NCI-H526 (cell line): ENCODE results near the gene AIMP2.
A peak's percentile ranks its signal among the peaks of the same experiment; 100 is the strongest.
"Not testable (repeated sequence)": the region's sequence is repeated elsewhere in the genome, so short reads cannot be mapped to it uniquely, and the experiment has no call there.

Experiments
- DNase-seq, 2 experiments: peaks; one replicate each; lab custom pipeline; 2025; lab: John Stamatoyannopoulos, UW

The AIMP2 gene

DNA sequence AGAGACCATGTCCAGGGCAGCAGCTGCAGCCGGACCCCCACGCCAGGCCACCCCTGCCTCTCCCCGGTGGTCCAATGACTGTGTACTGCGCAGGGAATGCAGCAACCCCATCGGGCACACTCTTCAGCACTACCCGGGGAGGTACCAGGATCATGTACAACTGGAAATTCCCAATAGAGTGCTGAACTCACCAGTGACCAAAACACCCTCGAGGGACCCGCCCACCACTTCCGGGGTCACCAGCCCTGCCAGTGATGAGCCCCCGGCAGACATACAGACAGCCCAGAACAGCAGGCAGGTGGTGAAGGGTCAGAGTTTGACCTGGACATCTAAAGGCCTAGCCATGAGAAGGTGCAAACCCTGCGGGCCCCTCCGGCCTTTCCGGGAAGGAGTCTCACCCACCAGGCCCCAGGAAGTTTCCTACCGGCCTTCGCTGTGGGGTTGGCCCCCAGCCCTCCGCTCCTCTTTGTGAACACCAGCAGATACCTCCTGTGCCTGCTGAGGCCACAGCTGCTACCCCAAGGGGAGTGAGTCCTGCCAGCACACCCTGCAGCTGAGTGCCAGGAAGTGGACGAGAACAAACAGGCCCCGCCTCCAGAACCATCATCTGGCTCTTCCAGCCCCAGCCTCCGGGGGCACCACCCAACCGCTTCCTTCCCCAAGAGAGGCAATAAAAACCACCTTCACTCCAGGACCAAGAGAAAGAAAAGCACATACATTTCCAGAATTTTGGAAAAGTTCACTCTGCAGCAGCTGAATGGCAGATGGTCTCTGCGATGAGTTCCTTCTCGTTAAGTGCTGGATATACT is 17.1 kb downstream of the AIMP2 start:
- DNase-seq, result peak in 1 of 2 experiments; percentile 17

DNA sequence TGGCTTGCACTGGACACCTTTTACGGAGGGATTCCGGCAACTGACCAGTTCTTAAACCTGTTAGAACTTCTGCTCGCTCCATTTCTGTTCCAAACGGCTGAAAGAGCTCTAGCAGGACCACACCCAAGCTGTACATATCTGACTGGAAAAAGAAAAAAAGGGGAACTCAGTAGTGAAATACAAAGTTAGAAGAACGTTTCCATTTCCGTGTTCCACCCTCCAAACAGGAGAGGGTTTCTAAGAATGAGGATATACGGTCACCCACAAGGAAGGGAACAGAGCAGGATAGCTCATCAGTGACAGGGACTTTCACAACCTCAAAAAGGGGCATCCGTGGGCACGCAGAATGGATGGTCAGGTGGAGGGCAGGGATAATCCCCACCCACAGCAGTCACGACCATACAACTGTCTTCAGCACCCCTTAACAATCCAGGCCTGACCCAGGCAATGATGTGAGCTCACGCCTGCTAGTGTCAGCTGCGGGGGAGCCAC is 17.8 kb downstream of the AIMP2 start:
- DNase-seq, result no peak

DNA sequence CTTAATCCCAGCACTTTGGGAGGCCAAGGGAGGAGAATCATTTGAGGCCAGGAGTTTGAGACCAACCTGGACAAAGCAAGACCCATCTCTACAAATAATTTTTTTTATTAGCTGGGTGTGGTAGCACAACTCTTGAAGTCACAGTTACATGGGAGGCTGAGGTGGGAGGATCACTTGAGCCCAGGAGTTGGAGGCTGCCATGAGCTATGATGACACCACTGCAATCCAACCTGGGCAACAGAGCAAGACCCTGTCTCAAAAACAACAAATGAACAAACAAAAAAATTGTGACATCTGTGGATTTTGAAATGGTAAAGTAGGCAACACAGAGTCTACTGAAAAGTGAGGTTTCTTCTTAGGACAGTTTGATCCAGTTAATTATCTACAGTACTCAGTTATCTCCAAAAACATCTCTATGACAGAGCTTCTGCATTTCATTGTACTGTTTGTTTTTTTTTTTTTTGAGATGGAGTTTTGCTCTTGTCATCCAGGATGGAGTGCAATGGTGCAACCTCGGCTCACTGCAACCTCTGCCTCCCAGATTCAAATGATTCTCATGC is 18.8 kb downstream of the AIMP2 start:
- DNase-seq, result no peak

DNA sequence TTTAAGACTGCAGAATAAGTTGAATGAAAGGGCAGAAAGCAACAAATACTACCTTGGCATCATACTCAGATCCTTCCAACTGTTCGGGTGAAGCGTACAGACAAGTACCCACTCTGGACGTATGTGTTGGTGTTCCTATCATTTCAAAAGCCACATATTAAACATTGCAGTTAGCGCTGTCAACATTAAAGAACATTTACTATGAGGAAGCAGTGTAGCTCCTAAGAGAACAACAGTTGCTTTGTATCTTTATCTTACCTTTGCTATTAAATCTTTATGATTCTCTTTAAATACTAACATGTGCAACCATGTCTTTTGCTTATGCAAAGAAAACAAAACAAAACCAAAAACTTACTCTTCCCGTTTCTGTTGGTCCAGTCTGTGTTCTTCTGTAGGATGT is 19.5 kb downstream of the AIMP2 start:
- peak; percentile 19 to 41 for DNase-seq

DNA sequence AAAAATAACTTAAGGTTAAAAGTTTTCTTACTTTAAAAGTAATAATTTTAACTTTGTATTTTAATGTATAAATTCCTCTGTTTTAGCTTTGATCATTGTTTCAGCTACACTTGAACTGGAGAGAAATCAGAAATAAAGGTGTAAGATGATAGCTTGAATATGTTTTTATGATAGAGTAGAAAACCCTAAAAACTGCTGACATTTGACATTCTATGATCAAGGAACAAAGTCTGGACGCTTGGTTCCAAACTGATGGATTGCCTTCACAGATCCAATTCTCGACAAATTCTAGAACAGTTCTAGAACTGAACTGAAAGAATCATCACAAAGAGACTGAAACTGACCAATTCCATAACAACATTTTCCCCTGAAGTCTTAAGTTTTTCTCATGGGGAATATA is 21.9 kb downstream of the AIMP2 start, which contains the start of gene ANKRD61:
Gene ANKRD61, plus strand, starts transcription at position 389 of the 400 bp plus-strand sequence. Its CDS starts 0 bp downstream, at position 389.
- no peak for DNase-seq

DNA sequence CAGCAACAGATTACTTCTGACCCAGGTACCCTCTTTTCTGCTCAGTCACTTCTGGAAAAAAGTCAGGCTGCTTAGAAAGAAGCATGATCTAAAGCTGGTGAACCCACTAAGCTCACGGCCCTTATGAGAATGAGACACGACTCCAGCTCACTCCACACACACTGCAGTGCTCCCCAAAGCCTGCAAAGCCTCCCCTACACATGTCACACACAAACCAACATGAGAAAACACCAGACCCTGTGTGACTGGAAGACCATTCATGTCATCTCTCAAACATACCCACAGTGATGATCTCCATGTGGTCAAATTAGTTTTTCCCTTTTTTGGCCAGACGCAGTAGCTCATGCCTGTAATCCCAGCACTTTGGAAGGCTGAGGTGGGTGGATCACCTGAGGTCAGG is 22.5 kb downstream of the AIMP2 start:
- DNase-seq, result no peak

GRCh38 chr7:6032167-6032566 is 23.1 kb downstream of the AIMP2 start:
- no peak for DNase-seq

GRCh38 chr7:6032641-6033040 is 23.6 kb downstream of the AIMP2 start:
- no peak for DNase-seq

DNA sequence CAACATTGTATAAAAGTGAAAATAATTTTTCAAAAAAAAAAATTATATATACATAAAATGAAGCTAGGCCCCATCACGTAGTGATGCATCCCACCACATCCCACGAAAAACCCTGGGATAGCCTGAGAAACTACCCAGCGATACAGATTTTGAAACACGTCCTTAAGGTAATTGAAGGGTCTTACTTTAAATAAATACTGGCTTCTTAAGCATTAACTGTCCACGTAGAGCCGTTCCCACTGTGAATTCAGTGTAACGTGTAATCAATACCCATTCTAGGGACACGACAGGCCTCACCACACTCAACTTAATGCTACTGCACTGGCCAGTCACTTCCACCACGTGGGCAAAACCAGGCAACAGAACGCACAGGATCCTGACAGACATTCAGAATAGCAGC is 26.1 kb downstream of the AIMP2 start:
- no peak for DNase-seq

GRCh38 chr7:6035686-6036085 is 26.6 kb downstream of the AIMP2 start:
- no peak for DNase-seq

DNA sequence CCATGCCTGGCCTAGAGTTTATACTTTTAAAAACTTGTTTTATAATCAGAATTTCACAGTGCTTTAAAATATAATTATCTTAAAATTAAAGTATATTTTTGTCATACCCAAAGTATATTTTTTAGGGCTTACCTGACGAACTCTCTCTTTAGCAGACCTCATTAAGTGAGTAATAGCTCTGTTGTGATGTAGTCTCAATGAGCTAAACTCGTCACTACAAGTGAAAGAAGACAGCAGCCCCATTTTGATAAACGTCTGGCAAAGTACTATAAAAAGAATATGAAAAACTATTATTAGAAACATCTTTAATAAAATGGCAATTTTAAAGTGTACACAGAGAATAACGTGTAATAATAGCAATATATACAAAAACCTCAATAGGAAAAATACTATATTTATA is 40.7 kb downstream of the AIMP2 start:
- no peak for DNase-seq

DNA sequence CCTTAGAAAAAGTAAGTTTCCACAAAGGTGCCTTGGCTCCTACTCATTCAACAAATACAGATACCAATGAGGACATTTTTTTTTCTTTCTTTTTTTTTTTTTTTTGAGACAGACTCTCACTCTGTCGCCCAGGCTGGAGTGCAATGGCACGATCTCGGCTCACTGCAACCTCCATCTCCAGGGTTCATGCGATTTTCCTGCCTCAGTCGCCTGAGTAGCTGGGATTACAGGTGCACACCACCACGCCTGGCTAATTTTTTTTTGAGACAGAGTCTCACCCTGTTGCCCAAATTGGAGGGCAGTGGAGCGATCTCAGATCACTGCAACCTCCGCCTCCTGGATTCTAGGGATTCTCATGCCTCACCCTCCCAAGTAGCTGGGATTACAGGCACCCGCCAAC is 42.1 kb downstream of the AIMP2 start:
- DNase-seq, result not testable (repeated sequence)

- no peak for DNase-seq
Observed at GRCh38 chr7:6056616-6057015, 47.5 kb downstream of the AIMP2 start.

GRCh38 chr7:6057316-6058129 is 48.5 kb downstream of the AIMP2 start:
- DNase-seq, result no peak

DNA sequence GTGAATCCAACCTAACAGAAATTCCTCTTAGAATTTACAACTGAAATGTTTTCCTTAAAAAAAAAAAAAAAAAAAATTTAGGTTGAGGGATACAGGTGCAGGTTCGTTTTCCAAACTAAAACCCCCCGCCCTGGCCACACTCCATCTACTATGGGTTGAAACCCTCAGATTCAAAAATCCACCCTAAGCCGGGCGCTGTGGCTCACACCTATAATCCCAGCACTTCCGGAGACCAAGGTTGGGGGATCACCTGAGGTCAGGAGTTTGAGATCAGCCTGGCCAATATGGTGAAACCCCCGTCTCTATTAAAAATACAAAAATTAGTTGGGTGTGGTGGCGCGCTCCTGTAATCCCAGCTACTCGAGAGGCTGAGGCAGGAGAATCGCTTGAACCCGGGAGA is 50.9 kb downstream of the AIMP2 start:
- not testable (repeated sequence) for DNase-seq

GRCh38 chr7:6071406-6071805 is 62.3 kb downstream of the AIMP2 start:
- DNase-seq, result no peak
